Right atrium auricular region (tissue), 2 donors: ENCODE measurements around the gene KRT39. TPM values are rescaled to one million over a fixed set of nuclear protein-coding genes. Genes with fewer than 3 reads are reported as not detected.

Experiments used
- DNase-seq: peaks from one replicate; pipeline ENCODE4 v3.0.0-alpha.2; 2019; ENCODE audit warnings: low spot score
- H3K27ac ChIP-seq, 2 donors: fragments of 200-600 bp; sonication (generic); 1 replicate in 1 of 2; 2 replicates in 1 of 2; pipeline ENCODE4 v1.5.1; 2016 to 2019
- H3K27me3 ChIP-seq, 2 donors: fragments of 200-600 bp; sonication (generic); one replicate each; pipeline versions ENCODE4 v1.5.1 to v1.6.0; 2017 to 2019
- H3K36me3 ChIP-seq: fragments of 200-600 bp; sonication (generic); one replicate; pipeline ENCODE4 v1.5.1; 2016
- H3K4me1 ChIP-seq, 2 donors: fragments of 200-600 bp; sonication (generic); one replicate each; pipeline versions ENCODE4 v1.5.1 to v1.6.0; 2017 to 2019
- H3K4me3 ChIP-seq, 2 donors: fragments of 200-600 bp; sonication (generic); 1 replicate in 1 of 2; 2 replicates in 1 of 2; pipeline ENCODE4 v1.5.1; 2017 to 2019; ENCODE audit warnings: mild to moderate bottlenecking in 1 of 2, moderate library complexity in 1 of 2
- H3K9me3 ChIP-seq, 2 donors: fragments of 200-600 bp; sonication (generic); one replicate each; pipeline ENCODE4 v1.5.1; 2019
- CTCF ChIP-seq, 2 donors: fragments of 200-600 bp; sonication (generic); IDR thresholded peaks; one replicate each; pipeline ENCODE4 v1.5.1; 2019; ENCODE audit warnings: antibody characterized with exemption in 2 of 2
- total RNA-seq, 2 donors: library from RNA; depleted of rRNA; stranded (reverse); fragments of >200 nt; gene quantifications; one replicate each; pipeline ENCODE4 v1.1.0, GENCODE V29; 2016

The KRT39 gene
- total RNA-seq, 2 donors from 2014 or later, result not detected

GRCh38 chr17:40993839-40994238, 27.1 kb upstream of the KRT39 start, which contains the start of gene KRTAP3-3:
KRTAP3-3 (minus strand) TSS chr17:40994164; CDS start chr17:40994097, 67 bp downstream.
- DNase-seq, result no peak
- Histone ChIP-seq H3K27me3 (no peaks in the 10 kb centered on the region), H3K4me1 (no peaks in the 10 kb centered on the region), H3K36me3 (no peaks in the 10 kb centered on the region), H3K9me3 (no peaks in the 10 kb centered on the region), H3K4me3 (no peak within 1 kb of the TSS), H3K27ac (no peak within 1 kb of the TSS)
- no peak for TF ChIP-seq CTCF (IDR thresholded peaks at IDR 0.05)

GRCh38 chr17:40993084-40993483, 26.3 kb upstream of the KRT39 start:
- no peak for TF ChIP-seq CTCF (IDR thresholded peaks at IDR 0.05)
- no peak for DNase-seq
- Histone ChIP-seq H3K27me3 (no peaks in the 10 kb centered on the region), H3K9me3 (no peaks in the 10 kb centered on the region), H3K4me3 (no peak overlapping the region), H3K4me1 (no peaks in the 10 kb centered on the region), H3K36me3 (no peaks in the 10 kb centered on the region), H3K27ac (no peak overlapping the region)

GRCh38 chr17:40992666-40993065, 25.9 kb upstream of the KRT39 start:
- no peaks in the 10 kb centered on the region for H3K36me3 ChIP-seq
- TF ChIP-seq CTCF (IDR thresholded peaks at IDR 0.05), result no peak
- no peaks in the 10 kb centered on the region for H3K27me3 ChIP-seq
- no peaks in the 10 kb centered on the region for H3K4me1 ChIP-seq
- H3K4me3 ChIP-seq, result no peak overlapping the region
- no peak overlapping the region for H3K27ac ChIP-seq
- DNase-seq, result no peak
- H3K9me3 ChIP-seq, result no peaks in the 10 kb centered on the region

GRCh38 chr17:40986920-40987319, 20.2 kb upstream of the KRT39 start:
- no peak overlapping the region for H3K4me3 ChIP-seq
- no peaks in the 10 kb centered on the region for H3K9me3 ChIP-seq
- H3K4me1 ChIP-seq, result no peaks in the 10 kb centered on the region
- no peak for DNase-seq
- no peak overlapping the region for H3K27ac ChIP-seq
- no peaks in the 10 kb centered on the region for H3K27me3 ChIP-seq
- TF ChIP-seq CTCF (IDR thresholded peaks at IDR 0.05), result no peak
- no peaks in the 10 kb centered on the region for H3K36me3 ChIP-seq

GRCh38 chr17:40984226-40984625, 17.5 kb upstream of the KRT39 start, which contains the start of gene KRT40:
KRT40 (minus strand) TSS chr17:40984326; CDS start chr17:40984273, 53 bp downstream.
- TF ChIP-seq CTCF (IDR thresholded peaks at IDR 0.05), result no peak
- Histone ChIP-seq H3K4me3 (no peak within 1 kb of the TSS), H3K9me3 (no peaks in the 10 kb centered on the region), H3K4me1 (no peaks in the 10 kb centered on the region), H3K36me3 (no peaks in the 10 kb centered on the region), H3K27ac (no peak within 1 kb of the TSS), H3K27me3 (no peaks in the 10 kb centered on the region)
- DNase-seq, result no peak

GRCh38 chr17:40981115-40981514, 14.4 kb upstream of the KRT39 start:
- no peaks in the 10 kb centered on the region for H3K27me3 ChIP-seq
- TF ChIP-seq CTCF (IDR thresholded peaks at IDR 0.05), result no peak
- no peak for DNase-seq
- no peak overlapping the region for H3K4me3 ChIP-seq
- no peak overlapping the region for H3K27ac ChIP-seq
- no peaks in the 10 kb centered on the region for H3K4me1 ChIP-seq
- H3K36me3 ChIP-seq, result no peaks in the 10 kb centered on the region
- no peaks in the 10 kb centered on the region for H3K9me3 ChIP-seq
